Panc1 (cell line): Measurements from ENCODE around the gene DENND1B. TPM values are rescaled to one million over a fixed set of nuclear protein-coding genes. Genes with fewer than 3 reads are reported as not detected.

Source experiments
- ATAC-seq: fragments of 200-7000 bp; cut with Tn5 transposase; 2 replicates; pipeline ENCODE4 v1.9.1; 2020; ENCODE audit warnings: mild to moderate bottlenecking, moderate library complexity
- BruUV-seq: library from RNA; stranded (reverse); fragments of 400-500 nt; replicated peaks from 2 replicates; lab custom pipeline; 2021; lab: Mats Ljungman, UMichigan
- CTCF ChIA-PET: fragments of 300-600 bp; sonication (Branson Sonifier 250); formaldehyde crosslinking; loops from one replicate; lab custom pipeline; 2022; ENCODE audit warnings: antibody characterized with exemption; lab: Charles Lee
- POLR2A ChIA-PET: fragments of 300-600 bp; sonication (Branson Sonifier 250); formaldehyde crosslinking; loops from one replicate; lab custom pipeline; 2022; ENCODE audit warnings: antibody characterized with exemption; lab: Charles Lee
- DNase-seq: peaks from one replicate; pipeline ENCODE4 v3.0.0-alpha.2; 2010; ENCODE audit warnings: low read depth, low spot score
- H3K27ac ChIP-seq: 2 replicates; pipeline ENCODE4 v1.5.1; 2011; ENCODE audit warnings: mild to moderate bottlenecking, low read length, inconsistent platforms
- H3K27me3 ChIP-seq: fragments of 200-500 bp; sonication (Bioruptor generic); 2 replicates; pipeline ENCODE4 v1.6.0; 2014; ENCODE audit warnings: low read length, inconsistent platforms; ENCODE audit not compliant: control insufficient read depth, insufficient read depth
- H3K36me3 ChIP-seq: fragments of 200-500 bp; sonication (Bioruptor generic); 2 replicates; pipeline ENCODE4 v1.5.1; 2014; ENCODE audit warnings: inconsistent platforms, mild to moderate bottlenecking, low read length, moderate library complexity; ENCODE audit not compliant: control insufficient read depth, insufficient read depth
- H3K4me1 ChIP-seq: 2 replicates; pipeline ENCODE4 v1.5.1; 2011; ENCODE audit warnings: inconsistent platforms, mild to moderate bottlenecking, low read length, moderate library complexity; ENCODE audit not compliant: control insufficient read depth, insufficient read depth
- H3K4me3 ChIP-seq, 2 experiments: 2 replicates each; pipeline ENCODE4 v1.5.1; 2011 to 2012; ENCODE audit warnings: low read depth in 2 of 2, low read length in 2 of 2, mild to moderate bottlenecking in 2 of 2, inconsistent platforms in 1 of 2, moderate library complexity in 1 of 2
- H3K9me3 ChIP-seq: fragments of 200-500 bp; sonication (Bioruptor generic); 2 replicates; pipeline ENCODE4 v1.5.1; 2014; ENCODE audit warnings: low read depth, mild to moderate bottlenecking, inconsistent platforms, low read length, moderate library complexity; ENCODE audit not compliant: control insufficient read depth, insufficient read depth
- POLR2AphosphoS5 ChIP-seq: IDR thresholded peaks from 2 replicates; pipeline ENCODE4 v1.6.1; 2012; ENCODE audit warnings: mild to moderate bottlenecking, low read depth, low read length, moderate library complexity
- SIN3A ChIP-seq: IDR thresholded peaks from 2 replicates; pipeline ENCODE4 v1.6.1; 2012; ENCODE audit warnings: low read depth, mild to moderate bottlenecking, low read length, moderate library complexity, borderline replicate concordance; ENCODE audit not compliant: insufficient read depth
- TCF7L2 ChIP-seq: IDR thresholded peaks from 2 replicates; pipeline ENCODE4 v1.6.1; 2011; ENCODE audit warnings: mild to moderate bottlenecking, low read depth, low read length, inconsistent platforms
- in situ Hi-C: cut with HindIII; loops from 2 replicates; pipeline ENCODE4 v1.10.0; 2016; ENCODE audit warnings: low sequenced_read_pairs, low pct_unique_long_range_greater_than_20kb
- intact Hi-C: fragments of 100-400 bp; cut with micrococcal nuclease; formaldehyde crosslinking; loops from one replicate; pipeline ENCODE4 v1.10.0; 2022; ENCODE audit not compliant: unreplicated experiment
- total RNA-seq: library from RNA; stranded (reverse); gene quantifications from one replicate; pipeline ENCODE4 v1.2.1, GENCODE V29; 2021; ENCODE audit not compliant: unreplicated experiment
- TF ChIP-seq, protein P1 (sequence below), 2 experiments: IDR thresholded peaks; 2 replicates each; pipeline ENCODE4 v1.6.1; 2011 to 2012; ENCODE audit warnings: low read depth in 2 of 2, control low read depth in 1 of 2, low read length in 1 of 2, mild to moderate bottlenecking in 1 of 2, moderate library complexity in 1 of 2; ENCODE audit not compliant: insufficient read depth in 1 of 2
- TF ChIP-seq, protein P2 (sequence below): fragments of 450-650 bp; IDR thresholded peaks from 2 replicates; pipeline ENCODE4 v1.5.1; 2017; ENCODE audit warnings: mild to moderate bottlenecking

Gene DENND1B
- total RNA-seq, 1 experiment from 2014 or later = 7.7 TPM

- Histone ChIP-seq H3K36me3 (no peaks in the 10 kb centered on the region), H3K27ac (no peak overlapping the region), H3K4me1 (no peaks in the 10 kb centered on the region), H3K4me3 (no peak overlapping the region), H3K9me3 (no peaks in the 10 kb centered on the region), H3K27me3 (no peaks in the 10 kb centered on the region)
- ChIA-PET POLR2A (no interaction called here), CTCF (no interaction called here)
- intact Hi-C loops (no loop called here), in situ Hi-C loops (no loop called here)
- DNase-seq (no peak), ATAC-seq (no peak)
- no TSS peak for BruUV-seq
- TF ChIP-seq, protein P1, sequence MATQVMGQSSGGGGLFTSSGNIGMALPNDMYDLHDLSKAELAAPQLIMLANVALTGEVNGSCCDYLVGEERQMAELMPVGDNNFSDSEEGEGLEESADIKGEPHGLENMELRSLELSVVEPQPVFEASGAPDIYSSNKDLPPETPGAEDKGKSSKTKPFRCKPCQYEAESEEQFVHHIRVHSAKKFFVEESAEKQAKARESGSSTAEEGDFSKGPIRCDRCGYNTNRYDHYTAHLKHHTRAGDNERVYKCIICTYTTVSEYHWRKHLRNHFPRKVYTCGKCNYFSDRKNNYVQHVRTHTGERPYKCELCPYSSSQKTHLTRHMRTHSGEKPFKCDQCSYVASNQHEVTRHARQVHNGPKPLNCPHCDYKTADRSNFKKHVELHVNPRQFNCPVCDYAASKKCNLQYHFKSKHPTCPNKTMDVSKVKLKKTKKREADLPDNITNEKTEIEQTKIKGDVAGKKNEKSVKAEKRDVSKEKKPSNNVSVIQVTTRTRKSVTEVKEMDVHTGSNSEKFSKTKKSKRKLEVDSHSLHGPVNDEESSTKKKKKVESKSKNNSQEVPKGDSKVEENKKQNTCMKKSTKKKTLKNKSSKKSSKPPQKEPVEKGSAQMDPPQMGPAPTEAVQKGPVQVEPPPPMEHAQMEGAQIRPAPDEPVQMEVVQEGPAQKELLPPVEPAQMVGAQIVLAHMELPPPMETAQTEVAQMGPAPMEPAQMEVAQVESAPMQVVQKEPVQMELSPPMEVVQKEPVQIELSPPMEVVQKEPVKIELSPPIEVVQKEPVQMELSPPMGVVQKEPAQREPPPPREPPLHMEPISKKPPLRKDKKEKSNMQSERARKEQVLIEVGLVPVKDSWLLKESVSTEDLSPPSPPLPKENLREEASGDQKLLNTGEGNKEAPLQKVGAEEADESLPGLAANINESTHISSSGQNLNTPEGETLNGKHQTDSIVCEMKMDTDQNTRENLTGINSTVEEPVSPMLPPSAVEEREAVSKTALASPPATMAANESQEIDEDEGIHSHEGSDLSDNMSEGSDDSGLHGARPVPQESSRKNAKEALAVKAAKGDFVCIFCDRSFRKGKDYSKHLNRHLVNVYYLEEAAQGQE (IDR thresholded peaks at IDR 0.05; ENCODE audit: insufficient read depth in 1 of 2, low read depth in 2 of 2, low read length in 1 of 2) = no peak
- no peak for TF ChIP-seq TCF7L2
- no peak for TF ChIP-seq SIN3A
- TF ChIP-seq POLR2AphosphoS5 = no peak
- TF ChIP-seq, protein P2, sequence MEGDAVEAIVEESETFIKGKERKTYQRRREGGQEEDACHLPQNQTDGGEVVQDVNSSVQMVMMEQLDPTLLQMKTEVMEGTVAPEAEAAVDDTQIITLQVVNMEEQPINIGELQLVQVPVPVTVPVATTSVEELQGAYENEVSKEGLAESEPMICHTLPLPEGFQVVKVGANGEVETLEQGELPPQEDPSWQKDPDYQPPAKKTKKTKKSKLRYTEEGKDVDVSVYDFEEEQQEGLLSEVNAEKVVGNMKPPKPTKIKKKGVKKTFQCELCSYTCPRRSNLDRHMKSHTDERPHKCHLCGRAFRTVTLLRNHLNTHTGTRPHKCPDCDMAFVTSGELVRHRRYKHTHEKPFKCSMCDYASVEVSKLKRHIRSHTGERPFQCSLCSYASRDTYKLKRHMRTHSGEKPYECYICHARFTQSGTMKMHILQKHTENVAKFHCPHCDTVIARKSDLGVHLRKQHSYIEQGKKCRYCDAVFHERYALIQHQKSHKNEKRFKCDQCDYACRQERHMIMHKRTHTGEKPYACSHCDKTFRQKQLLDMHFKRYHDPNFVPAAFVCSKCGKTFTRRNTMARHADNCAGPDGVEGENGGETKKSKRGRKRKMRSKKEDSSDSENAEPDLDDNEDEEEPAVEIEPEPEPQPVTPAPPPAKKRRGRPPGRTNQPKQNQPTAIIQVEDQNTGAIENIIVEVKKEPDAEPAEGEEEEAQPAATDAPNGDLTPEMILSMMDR = no peak
Measured at GRCh38 chr1:197468543-197469175, 306.6 kb downstream of the DENND1B start.

DNA sequence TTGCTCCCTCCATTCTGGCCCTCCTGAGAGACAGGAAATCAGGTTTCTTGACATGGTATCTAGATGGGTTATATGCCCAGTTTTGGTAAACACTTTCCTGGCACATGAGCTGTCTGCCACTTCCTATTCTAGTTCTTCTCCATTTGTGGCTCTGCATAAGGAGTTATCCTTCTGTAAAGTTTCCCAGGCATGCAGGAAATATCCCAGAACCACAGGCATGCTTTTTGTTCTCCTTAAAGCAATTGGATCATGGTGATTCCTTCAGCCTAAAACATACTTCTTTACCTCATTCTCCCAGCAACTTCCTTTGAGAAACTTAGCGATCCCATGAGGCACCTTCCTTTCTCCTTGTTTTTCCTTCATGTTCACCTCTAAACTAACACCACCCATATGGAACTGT lies 307.4 kb downstream of the DENND1B start:
- POLR2A ChIA-PET = no interaction called here
- no peak overlapping the region for H3K4me3 ChIP-seq
- H3K36me3 ChIP-seq = no peaks in the 10 kb centered on the region
- no peaks in the 10 kb centered on the region for H3K4me1 ChIP-seq
- intact Hi-C loops = no loop called here
- no peak for TF ChIP-seq SIN3A
- TF ChIP-seq, protein P1 (IDR thresholded peaks at IDR 0.05; ENCODE audit: insufficient read depth in 1 of 2, low read depth in 2 of 2, low read length in 1 of 2) = no peak
- TF ChIP-seq POLR2AphosphoS5 = no peak
- TF ChIP-seq, protein P2 = no peak
- no peak for TF ChIP-seq TCF7L2
- no peaks in the 10 kb centered on the region for H3K9me3 ChIP-seq
- no TSS peak for BruUV-seq
- CTCF ChIA-PET = no interaction called here
- H3K27me3 ChIP-seq = no peaks in the 10 kb centered on the region
- in situ Hi-C loops = no loop called here
- no peak for DNase-seq
- H3K27ac ChIP-seq = no peak overlapping the region
- no peak for ATAC-seq
